HepG2 (cell line): ENCODE results near the gene CASKIN1. TPM values are rescaled to one million over a fixed set of nuclear protein-coding genes. Genes with fewer than 3 reads are reported as not detected.

Experiments
- CAMTA2 ChIP-seq: sonication (generic); formaldehyde crosslinking; IDR thresholded peaks from 2 replicates; pipeline ENCODE4 v1.4.0; 2020; ENCODE audit warnings: mild to moderate bottlenecking, missing genetic modification reagents, borderline replicate concordance
- DNMT1 ChIP-seq: sonication (generic); formaldehyde crosslinking; IDR thresholded peaks from 2 replicates; pipeline ENCODE4 v1.5.1; 2020; ENCODE audit warnings: mild to moderate bottlenecking, missing genetic modification reagents
- KDM4B ChIP-seq: sonication (generic); formaldehyde crosslinking; IDR thresholded peaks from 2 replicates; pipeline ENCODE4 v1.4.0; 2020; ENCODE audit warnings: missing genetic modification reagents
- KLF6 ChIP-seq: IDR thresholded peaks from 2 replicates; pipeline ENCODE4 v1.8.0; 2016; ENCODE audit warnings: missing biosample characterization, missing genetic modification reagents
- MBD4 ChIP-seq: IDR thresholded peaks from 2 replicates; pipeline ENCODE4 v1.6.1; 2012; ENCODE audit warnings: low read length, inconsistent platforms, borderline replicate concordance
- NFRKB ChIP-seq: fragments of 450-650 bp; IDR thresholded peaks from 2 replicates; pipeline ENCODE4 v1.6.1; 2017
- PATZ1 ChIP-seq: sonication (generic); formaldehyde crosslinking; IDR thresholded peaks from 2 replicates; pipeline ENCODE4 v1.4.0; 2020; ENCODE audit warnings: missing genetic modification reagents
- STAG1 ChIP-seq: sonication (generic); formaldehyde crosslinking; IDR thresholded peaks from 2 replicates; pipeline ENCODE4 v1.4.0; 2020; ENCODE audit warnings: missing genetic modification reagents
- THAP9 ChIP-seq: sonication (generic); formaldehyde crosslinking; IDR thresholded peaks from 2 replicates; pipeline ENCODE4; 2020; ENCODE audit warnings: missing genetic modification reagents, mild to moderate bottlenecking, borderline replicate concordance
- ZBTB40 ChIP-seq, 2 experiments: fragments of 450-650 bp in 1 of 2; sonication (generic) in 1 of 2; formaldehyde crosslinking in 1 of 2; IDR thresholded peaks; 2 replicates each; pipeline versions ENCODE4 v1.6.1 to v1.8.0; 2016 to 2022; ENCODE audit warnings: antibody characterized with exemption in 1 of 2, mild to moderate bottlenecking in 1 of 2, missing genetic modification reagents in 1 of 2
- ZGPAT ChIP-seq: IDR thresholded peaks from 2 replicates; pipeline ENCODE4 v1.6.1; 2016; ENCODE audit warnings: mild to moderate bottlenecking
- ZNF468 ChIP-seq: sonication (generic); formaldehyde crosslinking; IDR thresholded peaks from 2 replicates; pipeline ENCODE4 v1.8.0; 2022; ENCODE audit warnings: mild to moderate bottlenecking, moderate library complexity, missing genetic modification reagents
- ZNF501 ChIP-seq: sonication (generic); formaldehyde crosslinking; IDR thresholded peaks from 2 replicates; pipeline ENCODE4 v1.5.1; 2020; ENCODE audit warnings: mild to moderate bottlenecking, moderate library complexity, missing genetic modification reagents
- ZNF788 ChIP-seq: sonication (generic); formaldehyde crosslinking; IDR thresholded peaks from 2 replicates; pipeline ENCODE4 v1.5.0; 2020; ENCODE audit warnings: mild to moderate bottlenecking, missing genetic modification reagents, borderline replicate concordance
- polyA plus RNA-seq, 8 experiments: library from polyadenylated mRNA; depleted of rRNA in 3 of 8; stranded (reverse) in 7 of 8; unstranded in 1 of 8; fragments of >200 nt; fragmentation: Illumina TruSeq in 4 of 8; extraction: Trizol in 4 of 8; gene quantifications; 2 replicates each; pipeline versions ENCODE4 v1.2.1 to v1.2.3, GENCODE V29; 2011 to 2016; ENCODE audit warnings: low read depth in 4 of 8, missing spikeins in 1 of 8, mixed read lengths in 1 of 8; ENCODE audit not compliant: insufficient read depth in 1 of 8
- total RNA-seq, 5 experiments: library from RNA; depleted of rRNA; stranded (reverse); fragments of >200 nt; fragmentation: Illumina TruSeq; extraction: Trizol; gene quantifications; 2 replicates each; pipeline ENCODE4 v1.2.3, GENCODE V29; 2016; ENCODE audit warnings: low read depth in 1 of 5

The CASKIN1 gene
- total and polyA plus RNA-seq, 2 of the 13 experiments (the other 11 are each of a cell fraction or from before 2014, with no cell fraction given) = 1.2 to 2.2 TPM

- no peak for TF ChIP-seq THAP9 (CRISPR knock-in tag)
- TF ChIP-seq CAMTA2 (CRISPR knock-in tag) = no peak
- 0 out of 2 replicates have a peak, but pooled peaks have one; percentile 34 for TF ChIP-seq ZGPAT (CRISPR knock-in tag)
- no peak for TF ChIP-seq ZBTB40 (IDR thresholded peaks at IDR 0.05)
- TF ChIP-seq ZBTB40 (CRISPR knock-in tag; IDR thresholded peaks at IDR 0.05) = 0 out of 2 replicates have a peak, but pooled peaks have one; percentile 30
- 0 out of 2 replicates have a peak, but pooled peaks have one; percentile 32 for TF ChIP-seq ZNF501 (CRISPR knock-in tag)
- TF ChIP-seq STAG1 (CRISPR knock-in tag) = peak; percentile 90
- 0 out of 2 replicates have a peak, but pooled peaks have one; percentile 11 for TF ChIP-seq KDM4B (CRISPR knock-in tag)
- 0 out of 2 replicates have a peak, but pooled peaks have one; percentile 50 for TF ChIP-seq DNMT1 (CRISPR knock-in tag)
- 0 out of 2 replicates have a peak, but pooled peaks have one; percentile 20 for TF ChIP-seq ZNF788
- 0 out of 2 replicates have a peak, but pooled peaks have one; percentile 46 for TF ChIP-seq ZNF468 (CRISPR knock-in tag)
- TF ChIP-seq PATZ1 (CRISPR knock-in tag) = peak; percentile 57; the same call in 1 of the 2 replicates
- no peak for TF ChIP-seq KLF6
- TF ChIP-seq MBD4 = no peak
- TF ChIP-seq NFRKB = no peak
Measured at GRCh38 chr16:2194852-2195321, 1.5 kb downstream of the CASKIN1 start (continued).
